Stimulated activated naive CD8-positive, alpha-beta T cell treated with anti-CD3 and anti-CD28 coated beads, Interleukin-15, Interleukin-2, amounts not matched to agents 100 ng/mL and 50 ng/mL, for 24 hours (primary cell): ENCODE data around the gene GRID1.
"Not testable (repeated sequence)": the region's sequence is repeated elsewhere in the genome, so short reads cannot be mapped to it uniquely, and the experiment has no call there.

Experiments used
- H3K27ac Mint-ChIP-seq: one replicate; pipeline ENCODE4 v1.8.0; 2021; ENCODE audit warnings: mild to moderate bottlenecking, mixed read lengths
- H3K27me3 Mint-ChIP-seq: one replicate; pipeline ENCODE4 v1.8.0; 2021; ENCODE audit warnings: mixed read lengths
- H3K36me3 Mint-ChIP-seq: one replicate; pipeline ENCODE4 v1.8.0; 2021; ENCODE audit warnings: low read depth, mixed read lengths
- H3K4me1 Mint-ChIP-seq: one replicate; pipeline ENCODE4 v1.8.0; 2021; ENCODE audit warnings: low read depth, mixed read lengths
- H3K4me3 Mint-ChIP-seq: one replicate; pipeline ENCODE4 v1.8.0; 2021; ENCODE audit warnings: mild to moderate bottlenecking, mixed read lengths
- H3K9me3 Mint-ChIP-seq: one replicate; pipeline ENCODE4 v1.8.0; 2021; ENCODE audit warnings: mixed read lengths

GRID1 gene

DNA sequence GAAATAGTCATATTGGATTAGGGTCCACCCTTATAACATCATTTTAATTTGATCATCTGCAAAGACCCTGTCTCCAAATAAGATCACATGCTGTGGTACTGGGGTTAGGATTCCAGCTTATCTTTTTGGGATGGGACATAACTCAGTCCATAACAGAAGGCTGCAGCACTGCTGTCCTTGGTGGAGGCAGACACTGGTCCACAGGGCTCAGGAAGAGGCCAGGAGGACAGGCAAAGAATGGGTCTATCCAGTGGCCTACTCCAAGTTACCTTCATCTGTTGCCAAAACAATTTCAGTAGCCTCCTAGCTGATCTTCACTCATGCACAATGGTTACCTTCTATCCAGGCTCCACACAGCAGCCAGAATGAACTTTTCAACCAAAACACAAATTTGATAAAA lies 387.0 kb downstream of the GRID1 start:
- H3K27ac Mint-ChIP-seq: no peak overlapping the region
- H3K4me3 Mint-ChIP-seq: no peak overlapping the region
- H3K9me3 Mint-ChIP-seq: no peaks in the 10 kb centered on the region
- no peaks in the 10 kb centered on the region for H3K4me1 Mint-ChIP-seq
- H3K27me3 Mint-ChIP-seq: peaks cover 4% of the 10 kb centered on the region
- H3K36me3 Mint-ChIP-seq: no peaks in the 10 kb centered on the region

DNA sequence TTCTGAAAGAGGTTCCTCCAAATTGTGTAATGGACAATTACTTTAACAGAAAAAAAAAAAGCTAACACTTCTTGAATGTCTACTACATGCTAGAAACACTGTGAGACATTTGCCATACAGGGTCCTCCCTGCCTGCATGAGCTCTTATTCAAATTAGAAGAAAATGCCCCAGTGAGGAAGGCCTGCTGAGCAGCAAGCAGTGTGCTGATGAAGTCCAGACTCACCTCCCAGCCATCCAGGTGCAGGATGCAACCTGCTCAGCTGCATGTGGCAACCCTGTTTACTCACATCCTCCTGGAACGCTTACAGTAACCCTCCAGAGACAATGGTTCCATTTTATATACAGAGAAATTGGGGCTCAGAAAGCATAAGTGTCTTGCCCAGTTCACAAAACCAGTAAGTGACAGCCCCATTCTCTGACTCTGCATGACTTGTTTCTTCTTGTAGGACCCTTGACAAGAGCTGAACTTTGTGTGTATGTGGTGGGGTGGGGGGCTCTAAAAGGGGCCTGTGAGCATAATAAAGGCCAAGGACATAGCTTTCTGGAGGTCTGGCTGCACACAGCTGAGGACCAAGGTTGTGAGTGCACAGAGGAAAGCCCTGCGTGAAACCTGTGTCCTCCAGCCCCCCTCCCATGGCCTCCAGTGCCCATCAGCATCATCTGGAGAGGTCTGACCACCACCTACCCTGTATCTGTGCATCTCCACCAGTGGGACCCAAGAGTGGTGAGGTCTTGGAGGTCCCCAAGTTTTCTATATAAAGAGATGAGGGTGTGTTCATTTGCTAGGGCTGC lies 387.8 kb downstream of the GRID1 start:
- Mint-ChIP-seq H3K4me1 (no peaks in the 10 kb centered on the region), H3K27ac (no peak overlapping the region), H3K4me3 (no peak overlapping the region), H3K9me3 (no peaks in the 10 kb centered on the region), H3K27me3 (peaks cover 4% of the 10 kb centered on the region), H3K36me3 (no peaks in the 10 kb centered on the region)

DNA sequence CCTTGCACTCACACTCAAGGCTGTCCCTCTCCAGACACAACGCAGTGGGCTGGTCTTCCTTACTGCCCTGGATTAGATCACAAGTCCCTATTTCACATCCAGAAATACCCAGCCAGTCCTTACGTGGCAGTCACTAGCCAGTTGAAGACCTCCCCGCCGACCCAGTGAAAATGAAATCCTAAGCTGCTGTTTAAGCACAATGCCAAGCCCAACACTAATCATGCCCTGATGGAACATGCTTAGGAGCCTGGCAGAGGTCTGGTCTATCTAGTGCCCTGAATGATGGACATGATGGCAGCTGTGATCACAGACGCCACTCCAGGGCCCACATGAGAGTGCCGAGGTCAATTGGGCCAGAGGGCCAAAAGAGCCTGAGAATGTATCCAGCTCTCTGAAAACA lies 389.0 kb downstream of the GRID1 start:
- H3K27me3 Mint-ChIP-seq: peaks cover 4% of the 10 kb centered on the region
- no peak overlapping the region for H3K27ac Mint-ChIP-seq
- H3K4me1 Mint-ChIP-seq: no peaks in the 10 kb centered on the region
- no peak overlapping the region for H3K4me3 Mint-ChIP-seq
- no peaks in the 10 kb centered on the region for H3K36me3 Mint-ChIP-seq
- H3K9me3 Mint-ChIP-seq: no peaks in the 10 kb centered on the region

DNA sequence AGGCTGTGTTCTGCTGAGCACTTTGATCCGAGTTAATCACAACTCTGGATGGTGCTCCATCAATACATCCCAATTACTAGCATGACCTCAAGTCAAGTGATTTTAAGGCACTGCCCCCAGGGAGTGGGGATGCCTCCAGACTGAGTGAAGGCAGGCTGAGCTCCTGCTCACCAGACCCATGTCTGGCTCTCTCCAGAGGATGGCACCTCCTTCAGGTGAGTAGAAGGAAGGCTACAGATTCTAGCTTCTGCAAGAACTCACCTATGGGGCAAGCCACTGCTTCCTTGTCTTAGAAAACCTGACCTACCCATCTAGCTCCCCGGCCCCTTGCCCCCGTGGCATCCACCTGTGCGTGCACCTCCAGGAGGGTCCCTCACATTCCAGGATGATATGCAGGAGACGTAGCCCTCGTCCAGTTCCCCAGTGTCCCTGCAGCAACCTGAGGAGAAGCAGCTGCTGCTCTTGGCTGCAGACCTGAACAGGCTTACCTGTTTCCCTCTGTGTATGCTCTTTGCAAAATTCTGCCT lies 390.3 kb downstream of the GRID1 start:
- Mint-ChIP-seq H3K27me3 (no peaks in the 10 kb centered on the region), H3K4me3 (no peak overlapping the region), H3K4me1 (no peaks in the 10 kb centered on the region), H3K9me3 (peaks cover 4% of the 10 kb centered on the region), H3K36me3 (no peaks in the 10 kb centered on the region), H3K27ac (no peak overlapping the region)

DNA sequence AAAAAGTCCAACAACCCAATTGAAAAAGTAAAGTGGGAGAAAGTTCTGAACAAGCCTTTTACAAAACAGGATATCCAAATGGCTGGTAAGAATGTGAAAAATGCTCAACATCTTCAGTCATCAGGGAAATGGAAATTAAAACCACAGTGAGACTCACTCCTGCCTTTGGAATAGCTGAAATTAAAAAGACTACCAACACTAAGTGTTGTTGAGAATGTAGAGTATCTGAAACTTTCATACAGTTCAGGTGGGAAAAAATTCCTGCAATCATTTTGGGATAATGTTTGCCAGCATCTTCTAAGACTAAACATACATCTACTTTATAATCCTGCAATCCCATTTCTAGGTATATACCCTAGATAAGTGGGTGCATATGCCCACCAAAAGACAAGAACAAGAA lies 395.1 kb downstream of the GRID1 start:
- Mint-ChIP-seq H3K27me3 (no peaks in the 10 kb centered on the region), H3K9me3 (peaks cover 12% of the 10 kb centered on the region), H3K4me3 (no peak overlapping the region), H3K27ac (no peak overlapping the region), H3K36me3 (no peaks in the 10 kb centered on the region), H3K4me1 (no peaks in the 10 kb centered on the region)

DNA sequence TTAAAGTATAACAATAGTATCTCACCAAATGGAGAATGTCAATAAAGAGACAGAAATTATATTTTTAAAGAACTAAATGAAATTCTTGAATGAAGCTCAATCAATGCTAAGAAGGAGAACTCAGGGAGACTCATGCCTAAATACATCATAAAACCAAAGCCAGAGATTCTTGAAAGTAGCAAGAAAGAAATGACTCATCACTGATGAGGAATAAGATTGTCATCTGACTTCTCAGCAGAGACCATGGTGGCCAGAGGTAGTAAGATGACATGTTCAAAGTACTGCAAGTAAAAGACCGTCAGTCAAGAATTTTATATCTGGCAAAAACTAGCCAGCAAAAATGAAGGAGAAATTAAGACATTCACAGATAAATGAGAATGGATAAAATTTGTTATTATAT lies 399.0 kb downstream of the GRID1 start:
- peaks cover 21% of the 10 kb centered on the region for H3K27me3 Mint-ChIP-seq
- no peaks in the 10 kb centered on the region for H3K36me3 Mint-ChIP-seq
- no peak overlapping the region for H3K4me3 Mint-ChIP-seq
- no peaks in the 10 kb centered on the region for H3K4me1 Mint-ChIP-seq
- H3K27ac Mint-ChIP-seq: no peak overlapping the region
- peaks cover 19% of the 10 kb centered on the region for H3K9me3 Mint-ChIP-seq

DNA sequence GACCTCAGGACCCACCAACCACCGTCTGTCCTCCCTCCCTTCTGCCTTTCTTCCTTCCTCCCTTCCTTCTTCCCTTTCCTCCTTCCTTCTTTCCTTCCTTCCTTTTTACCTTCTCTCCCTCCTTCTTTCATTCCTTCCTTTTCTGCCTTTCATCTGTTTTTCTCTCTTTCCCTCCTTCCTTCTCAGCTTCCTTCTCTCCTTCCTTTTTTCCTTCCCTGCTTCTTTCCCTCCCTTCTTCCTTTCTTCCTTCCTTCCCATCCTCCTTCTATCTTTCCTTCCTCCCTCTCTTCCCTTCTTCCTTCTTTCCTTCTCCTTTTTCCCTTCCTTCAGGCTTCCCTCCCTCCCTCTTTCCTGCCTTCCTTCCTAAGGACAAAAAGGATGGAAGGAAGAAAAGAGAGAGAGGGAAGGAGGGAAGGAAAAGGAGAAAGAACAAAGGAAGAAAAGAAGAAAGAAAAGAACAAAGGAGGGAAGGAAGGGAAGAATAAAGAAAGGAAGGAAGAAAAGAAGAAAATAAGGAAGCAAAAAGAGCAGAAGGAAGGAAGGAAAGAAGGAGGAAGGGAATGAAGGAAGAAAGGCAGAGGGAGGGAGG lies 405.0 kb downstream of the GRID1 start:
- Mint-ChIP-seq H3K4me3 (no peak overlapping the region), H3K27ac (no peak overlapping the region), H3K4me1 (no peaks in the 10 kb centered on the region), H3K27me3 (peaks cover 25% of the 10 kb centered on the region), H3K36me3 (no peaks in the 10 kb centered on the region), H3K9me3 (peaks cover 7% of the 10 kb centered on the region)

DNA sequence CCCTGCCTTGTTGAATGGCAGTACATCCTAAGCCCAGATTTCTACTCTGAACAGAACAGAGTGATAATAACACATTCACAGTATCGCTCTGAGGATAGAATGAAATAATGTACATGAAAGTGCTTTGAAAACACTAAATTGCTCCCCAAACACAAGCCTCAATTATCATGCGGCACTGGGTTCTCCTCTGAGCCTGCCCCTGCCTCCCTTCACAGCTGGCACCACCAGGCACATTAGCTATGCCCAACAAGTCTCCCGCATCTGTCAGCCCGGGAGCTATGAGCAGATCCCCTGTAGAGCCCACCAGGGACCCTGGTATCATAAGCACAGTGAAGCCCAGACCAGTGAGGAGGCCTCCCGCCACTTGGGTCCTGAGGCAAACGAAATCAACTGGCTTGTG lies 405.5 kb downstream of the GRID1 start:
- H3K27ac Mint-ChIP-seq: no peak overlapping the region
- H3K36me3 Mint-ChIP-seq: no peaks in the 10 kb centered on the region
- H3K4me1 Mint-ChIP-seq: no peaks in the 10 kb centered on the region
- no peak overlapping the region for H3K4me3 Mint-ChIP-seq
- H3K9me3 Mint-ChIP-seq: peaks cover 7% of the 10 kb centered on the region
- H3K27me3 Mint-ChIP-seq: peaks cover 25% of the 10 kb centered on the region

DNA sequence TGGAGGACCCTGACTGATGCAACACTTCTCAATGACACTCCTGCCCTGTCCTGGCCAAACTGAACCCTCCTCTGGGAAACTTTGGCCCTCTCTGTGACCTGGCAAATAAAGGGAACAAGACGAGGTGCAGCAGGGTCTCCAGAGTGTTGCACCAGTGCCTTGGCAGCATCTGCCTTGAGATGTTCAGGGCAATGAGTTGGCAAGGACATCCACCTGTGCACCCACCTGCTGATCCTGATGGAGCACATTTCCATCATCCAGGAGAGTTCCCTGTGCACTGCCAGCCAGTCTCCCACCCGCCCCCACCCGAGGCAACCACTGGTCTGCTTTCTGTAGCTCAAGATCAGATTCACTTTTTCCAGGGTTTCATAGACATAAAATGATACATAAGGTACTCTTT lies 407.4 kb downstream of the GRID1 start:
- no peak overlapping the region for H3K27ac Mint-ChIP-seq
- H3K9me3 Mint-ChIP-seq: peaks cover 7% of the 10 kb centered on the region
- no peaks in the 10 kb centered on the region for H3K4me1 Mint-ChIP-seq
- no peak overlapping the region for H3K4me3 Mint-ChIP-seq
- H3K27me3 Mint-ChIP-seq: peaks cover 16% of the 10 kb centered on the region
- H3K36me3 Mint-ChIP-seq: no peaks in the 10 kb centered on the region

DNA sequence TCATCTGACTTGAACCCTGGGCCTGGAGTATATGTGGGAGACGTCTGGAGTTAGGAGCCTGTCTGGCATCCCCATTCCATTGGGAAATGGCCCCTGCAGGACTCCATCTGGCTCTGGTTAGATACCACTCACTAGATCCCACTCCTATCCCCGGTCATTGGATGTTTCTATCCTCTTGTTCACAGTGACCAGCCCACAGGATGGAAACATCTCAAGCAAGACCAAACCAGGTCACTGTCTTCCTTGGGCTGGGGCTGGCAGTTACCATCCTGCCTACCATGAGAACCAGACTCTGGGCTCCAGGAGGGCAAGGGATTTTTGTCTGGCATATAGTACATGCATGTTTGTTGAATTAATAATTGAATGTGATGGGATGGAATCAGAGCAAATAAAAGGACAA lies 415.7 kb downstream of the GRID1 start:
- Mint-ChIP-seq H3K27ac (no peak overlapping the region), H3K27me3 (peaks cover 18% of the 10 kb centered on the region), H3K36me3 (no peaks in the 10 kb centered on the region), H3K4me3 (no peak overlapping the region), H3K9me3 (no peaks in the 10 kb centered on the region), H3K4me1 (peaks cover 3% of the 10 kb centered on the region)

DNA sequence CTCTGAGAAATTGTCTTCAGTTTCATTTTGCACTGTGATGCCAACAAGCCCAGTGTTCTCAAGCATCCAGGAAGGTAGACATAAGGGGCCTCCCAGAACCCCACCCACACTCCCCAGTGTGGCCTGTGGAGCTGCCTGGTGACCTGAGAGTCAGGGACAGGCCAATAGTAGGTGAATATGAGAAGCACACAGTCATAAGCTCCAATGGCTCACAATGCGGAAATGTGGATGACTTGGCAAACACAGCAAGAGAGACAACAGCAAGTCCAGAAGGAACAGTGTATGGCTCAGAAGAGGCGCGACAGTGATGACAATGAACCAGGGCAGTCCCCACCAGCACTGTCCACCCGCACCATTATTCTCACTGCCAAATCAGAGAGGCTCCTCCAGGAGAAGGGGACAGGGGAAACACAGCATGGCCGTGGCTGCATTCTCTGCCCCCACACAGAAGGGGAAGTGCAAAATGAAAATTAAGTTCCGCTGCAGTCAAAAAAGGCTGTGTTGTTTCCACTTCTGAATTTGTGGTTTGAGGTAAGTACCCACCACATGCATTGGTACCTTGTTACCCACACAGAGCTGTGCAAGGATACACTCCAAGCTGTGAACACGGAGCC lies 419.8 kb downstream of the GRID1 start:
- H3K36me3 Mint-ChIP-seq: no peaks in the 10 kb centered on the region
- no peak overlapping the region for H3K4me3 Mint-ChIP-seq
- peaks cover 26% of the 10 kb centered on the region for H3K27me3 Mint-ChIP-seq
- no peaks in the 10 kb centered on the region for H3K9me3 Mint-ChIP-seq
- H3K27ac Mint-ChIP-seq: no peak overlapping the region
- peaks cover 3% of the 10 kb centered on the region for H3K4me1 Mint-ChIP-seq

DNA sequence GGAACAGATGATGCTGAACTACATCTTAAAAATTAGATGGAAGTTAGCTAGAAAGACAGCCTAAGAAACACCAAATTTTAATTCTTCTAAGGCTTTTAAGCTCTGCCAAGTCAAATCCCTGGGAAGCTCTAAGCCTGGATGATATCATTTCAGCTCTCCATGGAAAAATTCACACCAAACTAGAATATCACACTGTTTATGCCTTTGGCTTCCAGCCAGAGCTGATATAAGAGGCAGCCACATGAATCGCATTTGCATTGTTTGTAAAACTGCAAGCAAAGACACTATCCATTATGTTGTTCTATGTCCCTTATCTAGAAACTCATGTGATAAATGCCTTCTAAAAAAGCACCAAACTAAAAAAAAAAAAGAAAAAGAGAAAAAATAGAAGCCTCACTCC lies 430.4 kb downstream of the GRID1 start:
- Mint-ChIP-seq H3K9me3 (no peaks in the 10 kb centered on the region), H3K4me3 (no peak overlapping the region), H3K36me3 (no peaks in the 10 kb centered on the region), H3K4me1 (no peaks in the 10 kb centered on the region), H3K27me3 (peaks cover 3% of the 10 kb centered on the region), H3K27ac (no peak overlapping the region)

DNA sequence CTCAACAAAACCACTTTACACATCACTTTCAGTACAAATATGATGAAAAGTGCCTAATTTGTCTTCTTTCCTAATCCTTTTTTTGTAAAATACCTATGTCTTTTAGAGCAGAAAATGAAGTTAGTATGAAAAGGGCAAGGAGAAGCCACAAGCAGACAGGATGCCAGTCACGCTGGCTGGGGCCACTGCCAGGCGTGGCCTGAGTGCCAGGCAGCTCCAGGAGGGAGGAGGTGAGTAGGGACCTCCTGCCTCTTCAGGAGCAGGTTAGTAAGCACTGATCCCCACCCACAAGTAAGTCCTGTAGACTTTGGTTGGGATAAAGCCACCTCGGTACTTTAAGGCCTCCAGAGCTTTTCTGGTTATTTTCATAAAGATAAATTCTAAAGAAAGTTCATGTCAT lies 432.0 kb downstream of the GRID1 start:
- H3K9me3 Mint-ChIP-seq: no peaks in the 10 kb centered on the region
- H3K36me3 Mint-ChIP-seq: no peaks in the 10 kb centered on the region
- no peak overlapping the region for H3K27ac Mint-ChIP-seq
- peaks cover 3% of the 10 kb centered on the region for H3K27me3 Mint-ChIP-seq
- no peak overlapping the region for H3K4me3 Mint-ChIP-seq
- no peaks in the 10 kb centered on the region for H3K4me1 Mint-ChIP-seq

DNA sequence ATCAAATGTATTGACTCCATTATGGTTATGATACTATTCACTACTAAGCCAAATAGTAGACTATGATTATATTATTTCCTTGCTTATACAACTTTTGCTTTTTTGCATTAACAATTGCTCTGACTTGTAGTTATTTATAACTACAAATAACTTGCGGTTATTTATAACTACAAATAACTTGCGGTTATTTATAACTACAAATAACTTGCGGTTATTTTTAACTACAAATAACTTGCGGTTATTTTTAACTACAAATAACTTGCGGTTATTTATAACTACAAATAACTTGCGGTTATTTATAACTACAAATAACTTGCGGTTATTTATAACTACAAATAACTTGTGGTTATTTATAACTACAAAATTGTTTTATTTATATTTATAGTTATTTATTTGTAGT lies 436.6 kb downstream of the GRID1 start:
- H3K36me3 Mint-ChIP-seq, H3K27ac Mint-ChIP-seq, H3K27me3 Mint-ChIP-seq, H3K4me3 Mint-ChIP-seq, H3K4me1 Mint-ChIP-seq, H3K9me3 Mint-ChIP-seq: not testable (repeated sequence)

DNA sequence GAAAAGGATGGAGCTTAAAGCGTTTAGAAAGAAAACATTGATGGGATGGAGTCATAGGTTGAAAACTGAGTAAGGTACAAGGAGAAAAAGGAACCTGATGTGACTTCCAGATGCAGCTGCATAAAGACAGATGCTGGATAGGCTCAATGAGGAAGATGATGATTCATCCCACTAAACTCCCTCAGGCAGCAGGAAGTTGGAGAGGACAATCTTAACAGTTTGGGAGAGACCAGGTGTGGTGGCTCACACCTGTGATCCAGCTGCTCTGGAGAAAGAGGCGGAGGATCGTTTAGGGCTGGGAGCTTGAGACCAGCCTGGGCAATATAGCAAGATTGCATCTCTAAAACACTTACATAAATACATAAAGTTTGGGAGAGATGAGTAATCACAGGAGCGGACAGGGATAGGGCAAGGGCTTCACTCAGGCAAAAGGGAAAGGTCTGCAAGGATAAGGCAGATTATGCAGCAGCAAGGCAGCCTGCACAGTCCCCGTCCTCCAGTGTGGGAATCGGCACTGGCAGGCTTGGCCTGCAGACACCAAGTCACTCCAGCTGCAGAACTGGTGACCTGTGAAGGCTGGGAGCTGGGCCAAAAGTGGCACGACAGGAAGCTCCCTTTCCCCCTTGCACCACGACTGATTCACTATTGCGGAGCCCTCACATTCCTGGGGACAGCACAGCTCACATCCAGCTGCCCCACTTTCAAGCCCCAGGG lies 438.5 kb downstream of the GRID1 start:
- no peak overlapping the region for H3K27ac Mint-ChIP-seq
- no peaks in the 10 kb centered on the region for H3K9me3 Mint-ChIP-seq
- peaks cover 3% of the 10 kb centered on the region for H3K27me3 Mint-ChIP-seq
- H3K4me3 Mint-ChIP-seq: no peak overlapping the region
- H3K4me1 Mint-ChIP-seq: no peaks in the 10 kb centered on the region
- H3K36me3 Mint-ChIP-seq: no peaks in the 10 kb centered on the region
